H9 (cell line): ENCODE results near the gene THY1. TPM values are rescaled to one million over a fixed set of nuclear protein-coding genes. Genes with fewer than 3 reads are reported as not detected.

Source experiments
- DNase-seq: peaks from one replicate; pipeline ENCODE4 v3.0.0-alpha.2; 2017
- H2AFZ ChIP-seq: one replicate; pipeline ENCODE4 v1.6.1; 2013; ENCODE audit warnings: mild to moderate bottlenecking, low read length, control low read depth, moderate library complexity
- H2AK5ac ChIP-seq: 2 replicates; pipeline ENCODE4 v1.6.1; 2013; ENCODE audit warnings: low read length, control low read depth, mixed read lengths; ENCODE audit not compliant: insufficient read length
- H2BK120ac ChIP-seq: one replicate; pipeline ENCODE4 v1.6.1; 2013; ENCODE audit warnings: low read depth, mild to moderate bottlenecking, low read length, control low read depth, inconsistent platforms; ENCODE audit not compliant: poor library complexity, severe bottlenecking
- H2BK12ac ChIP-seq: 2 replicates; pipeline ENCODE4 v1.6.1; 2013; ENCODE audit warnings: low read length, control low read depth, mixed read lengths, low read depth; ENCODE audit not compliant: insufficient read length
- H2BK15ac ChIP-seq: 2 replicates; pipeline ENCODE4 v1.6.1; 2013; ENCODE audit warnings: low read depth, low read length, control low read depth
- H2BK20ac ChIP-seq: one replicate; pipeline ENCODE4 v1.6.1; 2013; ENCODE audit warnings: low read depth, mild to moderate bottlenecking, low read length, control low read depth, inconsistent platforms; ENCODE audit not compliant: poor library complexity, severe bottlenecking
- H2BK5ac ChIP-seq: 2 replicates; pipeline ENCODE4 v1.6.1; 2013; ENCODE audit warnings: low read length, control low read depth, mixed read lengths; ENCODE audit not compliant: insufficient read length
- H3K14ac ChIP-seq: 2 replicates; pipeline ENCODE4 v1.6.1; 2013; ENCODE audit warnings: low read length, control low read depth; ENCODE audit not compliant: insufficient read depth
- H3K18ac ChIP-seq: 2 replicates; pipeline ENCODE4 v1.6.1; 2013; ENCODE audit warnings: low read depth, mild to moderate bottlenecking, mixed read lengths, low read length, control low read depth; ENCODE audit not compliant: insufficient read length
- H3K23ac ChIP-seq: 2 replicates; pipeline ENCODE4 v1.6.1; 2013; ENCODE audit warnings: low read length, control low read depth, mixed read lengths, low read depth; ENCODE audit not compliant: insufficient read length
- H3K23me2 ChIP-seq: 2 replicates; pipeline ENCODE4 v1.6.1; 2013; ENCODE audit warnings: low read depth, mild to moderate bottlenecking, mixed read lengths, low read length, control low read depth; ENCODE audit not compliant: insufficient read length, poor library complexity, severe bottlenecking
- H3K27ac ChIP-seq: 2 replicates; pipeline ENCODE4 v1.5.1; 2013; ENCODE audit warnings: low read length, control low read depth, mixed read lengths, low read depth; ENCODE audit not compliant: insufficient read length
- H3K27me3 ChIP-seq: 2 replicates; pipeline ENCODE4 v1.6.1; 2013; ENCODE audit warnings: low read length, control low read depth, inconsistent platforms; ENCODE audit not compliant: insufficient read depth
- H3K4ac ChIP-seq: 2 replicates; pipeline ENCODE4 v1.6.1; 2013; ENCODE audit warnings: low read depth, mild to moderate bottlenecking, control low read depth, inconsistent platforms, low read length, moderate library complexity
- H3K4me1 ChIP-seq: 2 replicates; pipeline ENCODE4 v1.6.1; 2013; ENCODE audit warnings: low read length, control low read depth, inconsistent platforms; ENCODE audit not compliant: insufficient read depth
- H3K4me2 ChIP-seq: 2 replicates; pipeline ENCODE4 v1.6.1; 2013; ENCODE audit warnings: low read length, control low read depth, mixed read lengths; ENCODE audit not compliant: insufficient read length, insufficient read depth
- H3K56ac ChIP-seq: 2 replicates; pipeline ENCODE4 v1.6.1; 2013; ENCODE audit warnings: low read depth, mild to moderate bottlenecking, mixed read lengths, low read length, control low read depth; ENCODE audit not compliant: insufficient read length
- H3K79me1 ChIP-seq: 2 replicates; pipeline ENCODE4 v1.6.1; 2013; ENCODE audit warnings: low read depth, mild to moderate bottlenecking, moderate library complexity, low read length, control low read depth, inconsistent platforms; ENCODE audit not compliant: insufficient read depth, poor library complexity, severe bottlenecking
- H3K79me2 ChIP-seq: 2 replicates; pipeline ENCODE4 v1.6.1; 2013; ENCODE audit warnings: low read length, control low read depth, inconsistent platforms; ENCODE audit not compliant: insufficient read depth
- H3K9ac ChIP-seq: 2 replicates; pipeline ENCODE4 v1.6.1; 2013; ENCODE audit warnings: low read length, control low read depth, mixed read lengths; ENCODE audit not compliant: insufficient read length; ENCODE audit errors: extremely low read depth
- H3K9me3 ChIP-seq: one replicate; pipeline ENCODE4 v1.6.1; 2013; ENCODE audit warnings: low read depth, low read length, inconsistent platforms; ENCODE audit not compliant: control insufficient read depth
- H3T11ph ChIP-seq: one replicate; pipeline ENCODE4 v1.6.1; 2013; ENCODE audit warnings: mild to moderate bottlenecking, low read length, control low read depth, inconsistent platforms
- H4K20me1 ChIP-seq: one replicate; pipeline ENCODE4 v1.6.1; 2013; ENCODE audit not compliant: control insufficient read depth, insufficient read length, insufficient read depth
- H4K5ac ChIP-seq: 2 replicates; pipeline ENCODE4 v1.6.1; 2013; ENCODE audit warnings: low read depth, mild to moderate bottlenecking, mixed read lengths, low read length, control low read depth; ENCODE audit not compliant: insufficient read length
- H4K8ac ChIP-seq: replicated peaks from 2 replicates; pipeline ENCODE4 v1.6.1; 2013; ENCODE audit warnings: low read length, control low read depth, mixed read lengths, low read depth; ENCODE audit not compliant: insufficient read length
- H4K91ac ChIP-seq: 2 replicates; pipeline ENCODE4 v1.6.1; 2013; ENCODE audit warnings: low read depth, mild to moderate bottlenecking, moderate library complexity, mixed read lengths, low read length, control low read depth; ENCODE audit not compliant: insufficient read length
- H3K27ac Mint-ChIP-seq, 3 experiments: 2 replicates in 2 of 3; 3 replicates in 1 of 3; pipeline ENCODE4 v1.8.0; 2020 to 2021; ENCODE audit warnings: mixed read lengths in 3 of 3, mild to moderate bottlenecking in 1 of 3, moderate library complexity in 1 of 3
- H3K27me3 Mint-ChIP-seq: 2 replicates; pipeline ENCODE4 v1.8.0; 2021; ENCODE audit warnings: low read depth, mild to moderate bottlenecking, moderate library complexity, mixed read lengths
- H3K36me3 Mint-ChIP-seq, 3 experiments: 2 replicates in 2 of 3; 3 replicates in 1 of 3; pipeline ENCODE4 v1.8.0; 2020 to 2021; ENCODE audit warnings: low read depth in 3 of 3, mixed read lengths in 3 of 3; ENCODE audit not compliant: insufficient read depth in 1 of 3
- H3K4me1 Mint-ChIP-seq, 2 experiments: 2 replicates each; pipeline ENCODE4 v1.8.0; 2020; ENCODE audit warnings: mixed read lengths in 2 of 2
- H3K4me3 Mint-ChIP-seq, 2 experiments: 2 replicates in 1 of 2; 3 replicates in 1 of 2; pipeline ENCODE4 v1.8.0; 2020 to 2021; ENCODE audit warnings: mild to moderate bottlenecking in 2 of 2, mixed read lengths in 2 of 2, moderate library complexity in 1 of 2
- H3K9me3 Mint-ChIP-seq, 2 experiments: 2 replicates in 1 of 2; 3 replicates in 1 of 2; pipeline ENCODE4 v1.8.0; 2020; ENCODE audit warnings: mild to moderate bottlenecking in 2 of 2, mixed read lengths in 2 of 2, moderate library complexity in 1 of 2
- WGBS: extraction: QIAGEN DNeasy Blood & Tissue Kit; methylation state at CpG from one replicate; pipeline ENCODE4 v1.1.7; 2013; ENCODE audit warnings: missing lambda C conversion rate, low lambda C conversion rate, mixed read lengths; ENCODE audit not compliant: insufficient read length; ENCODE audit errors: extremely low coverage; 5-methylcytosine and 5-hydroxymethylcytosine counted together
- total RNA-seq: library from RNA; stranded (reverse); gene quantifications from 2 replicates; pipeline ENCODE4 v1.2.1, GENCODE V29; 2021
- TF ChIP-seq, protein P1 (sequence below): fragments of 200-600 bp; sonication (generic); conservative IDR thresholded peaks from 3 replicates; pipeline ENCODE4 v1.8.0; 2021; ENCODE audit warnings: antibody characterized with exemption, mild to moderate bottlenecking

The THY1 gene
- total RNA-seq, 1 experiment from 2014 or later: 176 TPM

DNA sequence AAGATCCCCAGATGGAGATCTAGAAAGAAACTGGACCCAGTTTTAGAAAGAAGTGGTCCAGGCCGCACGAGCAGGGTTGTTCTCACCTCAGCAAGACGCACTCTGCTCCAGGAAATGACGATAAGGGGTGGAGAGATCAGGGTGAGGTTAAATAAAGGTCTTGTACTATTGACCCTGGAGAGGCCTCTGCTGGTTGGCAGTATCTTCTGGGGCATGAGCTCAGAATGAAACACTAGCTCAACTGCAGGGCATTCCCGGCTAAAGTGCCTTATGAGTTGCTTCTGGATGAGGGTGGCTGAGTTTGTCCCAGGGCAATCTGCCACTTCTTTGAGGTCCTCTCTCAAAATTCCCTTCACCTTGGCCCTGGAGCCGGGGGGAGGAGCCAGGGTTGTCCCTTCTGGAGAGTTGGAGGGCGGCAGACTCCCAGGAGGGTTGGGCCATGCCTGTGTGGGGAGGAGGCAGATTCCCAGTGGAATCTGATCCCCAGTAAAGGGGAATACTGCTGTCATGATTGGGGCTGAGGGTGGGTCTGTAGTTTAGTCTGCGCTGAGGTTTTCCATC is 52.4 kb downstream of the THY1 start:
- Histone ChIP-seq H2AK5ac (no peak overlapping the region), H2BK15ac (no peak overlapping the region), H3K79me2 (no peaks in the 10 kb centered on the region), H2BK12ac (no peak overlapping the region), H3K9ac (no peak overlapping the region), H3K18ac (no peak overlapping the region), H3K56ac (no peak overlapping the region), H4K5ac (no peak overlapping the region), H3K9me3 (no peaks in the 10 kb centered on the region), H3K4ac (no peak overlapping the region), H4K91ac (no peak overlapping the region), H3K79me1 (no peaks in the 10 kb centered on the region), H2BK120ac (no peak overlapping the region), H3K4me1 (peaks cover 2% of the 10 kb centered on the region; the same call in 1 of the 2 replicates), H2AFZ (no peak overlapping the region), H3K23me2 (no peaks in the 10 kb centered on the region), H3K27ac (no peak overlapping the region), H3K14ac (no peak overlapping the region), H4K20me1 (no peaks in the 10 kb centered on the region), H3K23ac (no peak overlapping the region), H2BK20ac (no peak overlapping the region), H3K27me3 (0 out of 2 replicates have a peak, but pooled peaks cover under 1% of the 10 kb centered on the region), H2BK5ac (no peak overlapping the region), H4K8ac (no peak overlapping the region), H3T11ph (no peak overlapping the region), H3K4me2 (no peak overlapping the region)
- no CpG with 5 or more reads among the region's 8 CpGs for WGBS
- peak; percentile 29 for DNase-seq
- Mint-ChIP-seq H3K36me3 (peaks cover 0 to 6% (median 0%) of the 10 kb centered on the region in 3 experiments; a peak in 3 of 7 replicates), H3K27ac (no peak overlapping the region), H3K4me3 (no peak overlapping the region), H3K4me1 (peaks cover 56 to 65% of the 10 kb centered on the region in 2 experiments), H3K9me3 (no peaks in the 10 kb centered on the region), H3K27me3 (peaks cover 37% of the 10 kb centered on the region)
- TF ChIP-seq, protein P1, sequence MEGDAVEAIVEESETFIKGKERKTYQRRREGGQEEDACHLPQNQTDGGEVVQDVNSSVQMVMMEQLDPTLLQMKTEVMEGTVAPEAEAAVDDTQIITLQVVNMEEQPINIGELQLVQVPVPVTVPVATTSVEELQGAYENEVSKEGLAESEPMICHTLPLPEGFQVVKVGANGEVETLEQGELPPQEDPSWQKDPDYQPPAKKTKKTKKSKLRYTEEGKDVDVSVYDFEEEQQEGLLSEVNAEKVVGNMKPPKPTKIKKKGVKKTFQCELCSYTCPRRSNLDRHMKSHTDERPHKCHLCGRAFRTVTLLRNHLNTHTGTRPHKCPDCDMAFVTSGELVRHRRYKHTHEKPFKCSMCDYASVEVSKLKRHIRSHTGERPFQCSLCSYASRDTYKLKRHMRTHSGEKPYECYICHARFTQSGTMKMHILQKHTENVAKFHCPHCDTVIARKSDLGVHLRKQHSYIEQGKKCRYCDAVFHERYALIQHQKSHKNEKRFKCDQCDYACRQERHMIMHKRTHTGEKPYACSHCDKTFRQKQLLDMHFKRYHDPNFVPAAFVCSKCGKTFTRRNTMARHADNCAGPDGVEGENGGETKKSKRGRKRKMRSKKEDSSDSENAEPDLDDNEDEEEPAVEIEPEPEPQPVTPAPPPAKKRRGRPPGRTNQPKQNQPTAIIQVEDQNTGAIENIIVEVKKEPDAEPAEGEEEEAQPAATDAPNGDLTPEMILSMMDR: no peak
